Daoy (cell line): ENCODE measurements around the gene RALGPS1. TPM values are rescaled to one million over a fixed set of nuclear protein-coding genes. Genes with fewer than 3 reads are reported as not detected.

Source experiments
- DNase-seq: peaks from one replicate; pipeline ENCODE4 v3.0.0-alpha.2; 2015; ENCODE audit warnings: low read depth
- total RNA-seq: library from RNA; depleted of rRNA; stranded (reverse); fragments of >200 nt; shearing (Covaris generic); gene quantifications from 2 replicates; pipeline ENCODE4 v1.2.3, GENCODE V29; 2014

Gene RALGPS1
- total RNA-seq, 1 experiment from 2014 or later = 4.9 TPM

DNA sequence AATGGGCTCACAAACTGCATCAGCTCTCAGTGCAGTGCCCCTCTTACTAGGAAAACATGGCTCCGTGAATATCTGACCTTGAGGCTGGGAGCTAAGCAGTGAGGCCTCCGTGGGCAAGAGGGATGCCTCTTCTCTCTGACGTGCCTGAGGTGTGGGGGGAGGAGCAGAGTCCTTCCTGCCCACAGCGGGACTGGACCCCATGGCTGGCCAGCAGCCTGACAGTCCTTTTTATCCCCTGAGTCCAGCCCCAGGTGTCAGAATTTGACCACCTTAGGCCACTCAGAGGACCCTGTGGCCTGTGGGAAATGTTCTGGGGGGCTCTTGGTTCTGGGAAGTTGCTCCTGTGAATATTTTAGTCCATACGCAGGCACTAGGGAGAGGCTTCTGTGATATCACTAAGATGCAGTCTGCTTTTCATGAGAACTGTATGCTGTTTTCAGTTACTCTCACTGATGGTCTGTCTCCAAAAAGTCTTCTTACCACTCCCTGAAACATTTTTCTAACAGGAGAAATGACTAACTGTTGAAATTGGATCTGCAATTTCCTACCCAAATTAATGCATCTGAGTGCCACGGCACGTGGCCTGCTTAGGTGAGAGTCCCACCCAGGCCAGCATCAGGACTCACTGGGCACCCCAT, 184.5 kb downstream of the RALGPS1 start:
- DNase-seq = no peak

DNA sequence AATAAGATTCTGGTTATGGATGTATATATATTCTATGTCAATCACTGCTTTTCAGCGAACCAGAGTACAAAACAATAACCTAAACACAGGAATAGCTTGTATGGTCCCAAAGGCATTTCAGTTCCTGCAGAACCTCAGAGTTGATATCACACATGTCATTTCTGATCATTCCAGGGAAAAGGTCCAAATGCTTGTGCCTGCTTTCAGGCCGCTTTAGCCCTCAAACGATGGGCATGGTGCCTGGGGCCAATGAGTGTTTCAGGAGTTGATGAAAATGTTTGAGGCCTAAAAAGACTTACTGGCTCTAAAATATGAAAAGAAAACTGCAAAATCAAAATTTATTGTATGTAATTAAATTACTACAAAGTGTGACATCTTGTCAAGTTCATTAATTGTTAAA, 185.1 kb downstream of the RALGPS1 start:
- no peak for DNase-seq

DNA sequence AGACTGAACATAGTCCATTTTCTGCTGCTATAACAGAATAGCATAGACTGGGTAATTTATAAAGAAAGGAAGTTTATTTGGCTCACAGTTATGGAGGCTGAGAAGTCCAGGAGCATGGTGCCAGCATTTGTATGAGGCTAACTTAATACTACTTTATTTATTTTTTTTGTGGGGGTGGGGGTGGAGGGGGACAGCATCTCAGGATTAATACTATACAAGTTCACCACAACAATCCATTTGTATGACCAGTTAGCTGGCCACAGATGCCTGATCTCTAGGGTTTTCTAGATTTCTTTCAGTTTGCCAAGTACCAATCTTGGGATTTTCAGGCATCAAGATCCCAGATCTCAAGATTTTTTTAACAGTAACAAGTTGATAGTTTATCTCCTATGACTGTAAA, 187.6 kb downstream of the RALGPS1 start:
- DNase-seq = no peak

DNA sequence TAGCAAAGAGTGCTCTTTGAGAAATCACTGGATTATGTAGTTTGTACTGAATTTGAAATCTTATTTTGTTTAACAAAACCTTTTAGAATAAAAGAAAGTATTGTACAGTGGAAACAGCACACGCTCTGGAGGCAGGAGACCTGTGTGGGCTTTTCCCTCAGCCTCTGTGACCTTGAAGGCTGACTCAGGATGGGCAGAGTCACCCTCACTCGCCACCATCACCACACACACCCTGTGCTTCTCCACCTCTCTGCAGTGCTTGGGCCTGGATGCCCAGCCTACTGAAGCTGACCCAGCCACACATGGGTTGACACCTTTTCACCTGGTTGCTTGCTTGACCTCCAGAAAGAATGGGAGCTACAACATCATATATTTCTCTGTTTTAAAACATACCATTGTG, 188.2 kb downstream of the RALGPS1 start:
- no peak for DNase-seq

DNA sequence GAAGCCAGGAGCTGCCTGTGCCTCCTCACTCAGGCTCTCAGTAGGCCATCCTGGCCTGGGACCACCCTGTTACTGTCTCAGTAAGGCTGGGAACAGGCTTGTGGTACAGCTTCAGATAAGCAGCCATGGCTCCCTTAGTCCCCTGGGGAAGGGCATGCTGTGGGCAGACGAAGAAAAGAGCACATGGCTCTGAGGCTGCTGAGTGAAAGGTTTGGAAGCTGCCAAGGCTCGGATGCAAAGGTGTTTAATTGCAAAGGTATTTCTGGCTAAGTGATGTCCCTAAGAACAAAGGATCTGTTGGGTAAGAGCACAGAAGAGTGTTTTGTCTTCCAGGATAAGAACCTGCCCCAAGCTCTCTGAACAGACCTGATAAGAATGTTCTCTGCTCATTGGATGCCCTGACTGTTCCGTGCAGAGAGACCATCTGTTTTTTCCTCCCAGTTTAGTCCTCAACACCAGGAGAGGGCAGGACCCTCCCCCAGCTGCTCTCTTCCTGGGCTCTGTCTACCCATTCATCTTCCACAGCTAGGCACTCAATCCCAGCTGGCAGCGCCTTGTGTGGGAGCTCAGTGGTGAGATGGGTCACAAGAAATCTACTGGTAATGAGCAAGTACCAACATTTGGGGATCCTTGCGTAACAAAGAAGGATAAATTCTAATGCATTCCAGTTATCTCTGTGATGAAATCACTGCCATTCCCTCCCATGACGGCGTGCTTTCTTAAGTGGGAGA, 190.2 kb downstream of the RALGPS1 start:
- DNase-seq = no peak

DNA sequence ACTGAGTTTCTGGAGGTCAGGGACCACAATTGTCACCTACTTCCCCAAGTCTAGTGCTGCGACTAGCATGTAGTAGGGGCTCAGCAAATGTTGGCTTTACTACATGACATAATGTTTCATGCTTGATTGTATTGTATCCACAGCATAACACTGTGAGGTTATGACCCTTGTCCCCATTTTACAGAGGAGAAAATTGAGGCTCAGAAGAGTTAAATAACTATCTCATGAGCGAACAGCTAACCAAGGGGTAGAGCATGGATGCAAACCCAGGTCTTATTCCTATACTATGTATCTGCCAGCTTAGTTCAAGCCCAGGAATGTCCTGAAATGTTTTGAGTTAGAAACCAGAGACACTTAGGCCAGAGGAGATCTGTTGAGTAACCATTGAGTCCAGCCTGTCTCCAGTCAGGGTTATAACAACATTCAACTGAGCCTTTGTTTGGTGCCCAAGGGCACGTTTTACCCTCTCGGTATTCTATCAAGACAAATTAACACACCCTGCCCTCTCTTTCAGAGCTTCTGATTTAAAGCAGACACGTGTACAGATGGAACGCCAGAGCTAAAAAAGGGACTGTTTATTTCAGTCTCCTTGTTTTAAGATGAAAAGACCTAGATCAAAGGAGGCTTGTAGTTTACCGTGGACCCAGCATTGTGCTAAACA, 191.4 kb downstream of the RALGPS1 start:
- no peak for DNase-seq

DNA sequence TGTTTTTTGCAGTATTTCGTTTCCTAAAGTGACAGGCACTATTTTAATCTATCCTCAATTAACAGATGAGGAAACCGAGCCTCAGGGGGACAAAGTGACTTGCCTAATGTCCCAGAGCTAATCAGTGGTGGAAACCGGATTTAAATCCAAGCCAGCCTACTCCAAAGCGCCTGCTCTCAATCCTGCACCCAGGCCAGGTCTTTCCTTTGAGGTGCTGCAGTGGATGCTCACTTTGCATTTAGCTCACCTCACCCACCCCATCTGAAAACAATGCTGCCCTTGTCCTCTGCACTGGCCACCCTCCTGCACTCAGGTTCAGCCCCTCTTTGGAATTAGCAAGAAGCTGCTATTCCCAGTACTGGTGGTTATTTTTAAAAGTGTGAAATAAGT, 191.9 kb downstream of the RALGPS1 start:
- no peak for DNase-seq

DNA sequence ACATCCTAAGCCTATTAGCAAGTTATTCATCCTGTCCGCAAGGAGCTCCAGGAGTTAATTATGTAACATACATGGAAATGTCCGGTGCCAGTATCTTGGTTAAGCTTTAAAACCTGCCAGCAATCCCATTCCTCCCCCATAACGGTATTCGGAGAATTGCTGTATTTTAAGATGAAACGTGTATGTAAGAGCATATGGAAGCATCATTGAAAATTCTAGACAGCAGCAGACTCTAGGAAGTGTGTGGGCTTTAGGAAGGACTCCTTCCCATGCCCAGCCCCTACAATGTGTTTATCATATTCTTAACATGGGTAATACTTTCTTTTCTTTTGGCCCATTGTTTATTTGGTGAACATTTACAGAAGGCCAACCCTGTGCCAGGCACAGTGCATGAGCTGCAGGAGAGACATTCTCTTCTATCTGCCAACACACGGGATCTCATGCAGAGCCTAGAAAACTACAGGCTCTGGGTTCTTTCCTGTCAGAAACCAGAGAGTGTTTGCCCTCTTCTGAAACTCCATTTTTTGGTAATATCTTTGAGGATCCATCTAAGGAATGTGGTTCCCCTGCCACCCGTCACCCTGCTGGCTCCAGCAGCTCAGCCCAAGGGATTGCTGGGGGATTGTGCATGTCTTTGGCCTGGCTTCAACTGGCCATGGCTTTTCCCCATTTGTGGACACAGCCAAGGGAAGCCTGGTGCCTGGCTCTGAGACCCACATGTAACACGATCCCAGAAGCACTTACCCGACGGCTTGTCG, 192.8 kb downstream of the RALGPS1 start:
- no peak for DNase-seq

DNA sequence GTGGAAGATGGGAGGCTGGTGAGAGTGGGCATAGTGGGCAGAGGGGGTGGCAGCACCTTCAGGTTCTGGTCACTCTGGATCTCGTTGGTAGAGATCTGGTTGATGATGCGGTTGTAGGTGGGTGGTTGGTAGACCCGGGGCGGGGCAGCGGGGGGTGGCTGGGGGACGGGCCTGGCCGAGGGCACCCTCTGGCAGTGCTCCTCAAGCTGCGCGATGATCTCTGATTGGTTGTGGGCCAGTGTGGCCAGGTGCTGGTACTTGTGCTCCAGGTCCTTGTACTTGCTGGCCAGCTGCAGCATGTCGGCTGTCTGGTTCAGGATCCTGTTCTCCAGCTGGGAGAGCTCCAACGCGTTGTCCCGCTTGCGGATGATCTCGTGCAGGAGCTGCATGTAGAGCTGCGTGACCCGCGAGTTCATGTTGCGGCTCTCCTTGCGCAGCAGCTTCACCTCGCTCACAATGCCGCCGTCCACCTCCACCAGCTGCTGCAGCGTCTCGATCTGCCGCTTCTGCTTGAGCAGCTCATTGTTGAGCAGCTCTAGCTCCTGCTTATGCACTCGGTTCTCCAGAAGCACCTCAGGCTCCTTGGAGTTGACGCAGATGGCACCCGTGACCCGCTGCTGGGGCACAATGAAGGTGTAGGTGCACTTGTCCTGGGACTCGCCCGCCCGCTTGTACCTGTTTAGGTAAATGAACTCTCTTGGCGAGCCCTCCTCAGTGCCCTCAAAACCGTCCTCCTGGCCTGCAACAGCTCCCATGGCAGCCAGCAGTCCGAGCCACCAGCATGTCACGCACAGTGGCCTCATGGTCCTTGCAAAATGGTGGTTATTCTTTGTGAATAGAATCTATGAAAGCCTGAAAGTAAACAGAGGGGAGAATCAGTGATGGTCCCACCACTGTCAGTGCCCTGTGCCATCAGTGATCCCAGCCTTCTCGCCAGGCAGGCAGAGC, 193.6 kb downstream of the RALGPS1 start:
- no peak for DNase-seq

DNA sequence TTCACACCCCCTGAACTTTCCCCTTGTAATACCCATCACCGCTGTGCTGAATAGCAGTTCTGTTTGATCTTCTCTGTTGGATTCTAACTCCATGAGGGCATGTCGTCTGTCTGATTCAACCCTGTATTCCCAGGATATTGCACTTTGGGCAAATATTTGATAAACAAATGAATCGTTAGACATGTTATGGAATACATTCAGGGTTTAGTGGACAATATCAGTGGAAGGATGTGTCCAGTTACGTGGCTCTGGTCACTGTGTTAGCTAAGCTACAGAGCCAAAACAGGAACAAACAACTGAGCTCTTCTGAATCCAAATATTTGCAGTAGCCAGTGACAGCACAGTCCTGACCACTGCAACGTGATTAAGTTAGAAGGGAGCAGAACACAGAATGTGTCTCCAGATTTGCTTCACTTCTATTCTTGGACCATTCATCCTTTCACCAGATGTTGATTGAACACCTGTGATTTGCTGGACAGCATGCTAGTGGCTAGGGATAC, 194.7 kb downstream of the RALGPS1 start:
- DNase-seq = no peak

DNA sequence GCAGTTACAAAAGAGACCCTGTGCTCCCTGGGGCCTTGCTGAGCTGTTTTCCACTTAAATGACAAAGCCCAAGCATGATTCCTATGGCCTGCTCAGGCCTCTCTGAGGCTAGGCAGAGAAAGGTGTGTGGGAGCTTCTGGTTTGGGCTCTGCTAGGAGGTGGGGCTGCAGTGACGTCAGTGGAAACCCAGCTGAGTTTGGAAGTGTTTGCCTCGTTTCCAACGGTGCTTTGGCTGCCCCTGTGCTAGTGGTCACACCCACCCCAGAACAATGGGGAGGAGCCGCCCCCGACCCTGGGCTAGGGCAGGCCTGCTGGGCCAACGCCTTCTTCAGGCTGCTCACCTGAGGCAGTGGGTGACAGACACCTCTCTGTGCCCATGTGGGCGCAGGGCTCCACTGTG, 197.5 kb downstream of the RALGPS1 start:
- peak; percentile 57 for DNase-seq

DNA sequence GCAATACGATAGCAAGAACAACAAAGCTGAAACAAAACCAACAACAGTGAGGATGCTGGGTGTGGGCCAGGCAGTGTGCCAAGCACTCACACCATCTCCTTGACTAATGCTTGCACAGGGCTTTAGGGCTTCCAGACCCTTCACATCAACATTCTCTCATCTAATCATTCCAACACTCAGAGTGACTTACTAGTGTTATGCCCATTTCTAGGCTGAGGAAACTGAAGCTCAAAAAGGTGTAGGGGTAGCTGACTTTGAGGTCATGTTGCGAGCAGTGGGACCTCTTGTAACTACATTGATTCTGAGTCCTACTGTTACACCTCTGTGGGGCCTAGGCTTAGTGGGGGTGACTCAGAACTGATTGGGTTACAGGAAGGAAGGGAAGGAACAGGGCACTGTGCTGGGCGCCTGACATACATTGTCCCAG, 198.2 kb downstream of the RALGPS1 start:
- DNase-seq = peak; percentile 72

DNA sequence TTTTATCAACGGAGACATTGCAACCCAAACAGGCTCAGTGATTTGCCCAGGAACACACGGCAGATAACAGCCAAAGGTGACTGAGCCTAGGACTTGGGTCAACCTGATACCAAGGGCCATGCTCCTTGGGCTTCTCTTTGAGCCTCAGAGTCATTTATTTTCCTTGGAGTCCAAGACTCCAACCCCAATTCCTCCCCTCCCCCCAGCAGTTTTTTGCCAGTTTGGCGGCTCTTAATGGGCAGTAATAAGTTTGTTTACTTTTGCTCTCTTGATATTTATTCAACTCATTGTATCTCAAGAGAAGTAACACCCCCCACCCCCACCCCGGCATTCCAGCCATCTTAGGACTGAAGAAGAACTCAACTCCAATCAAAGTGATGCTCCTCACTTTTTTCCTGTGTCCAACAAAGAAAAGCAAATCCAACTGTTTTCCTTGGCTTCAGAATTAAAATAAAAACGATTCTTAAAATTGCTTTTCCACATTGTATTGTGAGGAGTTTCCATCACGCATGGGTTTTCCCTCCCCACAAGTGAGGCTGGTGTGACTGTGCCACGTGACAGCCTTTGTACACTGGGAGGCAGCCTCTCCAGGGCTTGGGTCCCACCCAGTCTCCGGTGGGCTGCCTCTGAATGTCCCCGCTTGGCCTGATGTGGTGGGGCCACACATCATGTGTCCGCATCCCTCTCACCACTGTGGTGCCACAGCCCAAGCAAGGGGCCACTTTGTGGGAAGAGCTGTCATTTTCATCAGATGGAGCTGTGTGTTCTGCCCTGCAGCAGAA, 198.8 kb downstream of the RALGPS1 start:
- DNase-seq = no peak

DNA sequence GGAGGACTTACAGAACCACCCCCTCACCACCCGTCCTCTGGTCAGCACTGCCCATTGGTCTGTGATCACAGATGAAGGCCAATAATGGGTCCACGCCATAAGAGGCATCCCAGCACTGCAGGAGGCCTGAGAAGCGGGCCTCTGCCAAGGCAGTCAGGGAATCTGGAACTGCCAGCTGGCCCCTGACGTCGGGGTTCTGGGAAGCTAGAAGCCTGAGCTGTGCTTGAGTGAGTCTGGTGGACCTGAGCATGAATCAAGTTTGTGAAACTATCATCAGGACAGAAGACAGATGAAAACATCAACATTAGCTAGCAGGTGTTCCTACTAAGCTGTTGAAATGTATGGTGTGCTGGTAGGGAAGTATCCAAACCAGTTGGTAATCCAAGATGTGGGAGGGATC, 200.0 kb downstream of the RALGPS1 start:
- DNase-seq = no peak

DNA sequence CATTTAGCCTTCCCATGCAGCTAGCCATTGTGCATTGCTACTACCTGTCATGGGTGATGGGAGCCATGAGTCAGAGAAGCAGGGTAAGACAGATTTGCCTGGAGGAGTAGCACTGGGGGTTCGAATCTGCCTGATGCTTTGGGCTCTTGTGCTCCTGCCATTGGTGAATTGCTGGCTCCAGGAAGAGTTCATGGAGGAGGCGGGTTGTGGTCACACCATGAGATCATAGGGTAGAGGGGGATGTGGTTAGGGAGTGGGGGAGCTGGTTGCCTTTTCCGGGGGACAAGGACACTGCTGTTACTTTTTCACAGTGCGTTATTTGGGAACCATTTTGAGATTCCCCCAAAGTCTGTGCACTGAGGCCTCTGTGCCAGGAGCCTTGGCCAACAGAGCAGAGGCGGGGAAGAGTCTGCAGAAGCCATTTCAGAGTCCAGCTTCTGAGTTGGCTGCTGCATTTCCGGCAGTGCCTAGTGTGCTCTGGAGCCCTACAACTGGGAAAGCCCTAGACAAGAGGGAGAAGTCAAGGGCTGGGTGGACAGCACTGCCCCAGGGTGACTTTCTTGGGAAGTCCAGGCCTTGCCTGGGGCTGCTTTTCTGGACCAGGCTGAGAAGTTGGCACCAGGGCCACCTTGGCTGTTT, 201.6 kb downstream of the RALGPS1 start:
- DNase-seq = peak; percentile 81

DNA sequence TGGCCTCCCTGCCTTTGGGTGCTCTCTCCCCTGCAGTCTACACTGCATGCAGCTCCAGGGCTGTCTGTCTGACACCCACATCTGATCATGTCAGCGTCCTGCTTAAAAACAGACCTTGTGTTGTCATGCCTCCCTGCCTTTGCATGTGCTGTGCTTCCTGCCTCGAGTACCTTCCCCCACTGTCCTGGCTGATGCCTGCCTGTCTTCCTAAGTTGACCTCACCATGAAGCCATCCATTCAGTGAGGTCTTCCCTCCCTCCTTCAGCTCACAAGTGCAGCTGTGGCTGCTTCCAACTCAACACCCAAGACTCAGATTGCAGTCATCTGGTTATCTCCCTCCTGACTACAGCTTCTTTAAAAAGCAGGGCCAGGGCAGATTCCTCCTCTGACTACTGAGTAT, 202.4 kb downstream of the RALGPS1 start:
- DNase-seq = peak; percentile 51

DNA sequence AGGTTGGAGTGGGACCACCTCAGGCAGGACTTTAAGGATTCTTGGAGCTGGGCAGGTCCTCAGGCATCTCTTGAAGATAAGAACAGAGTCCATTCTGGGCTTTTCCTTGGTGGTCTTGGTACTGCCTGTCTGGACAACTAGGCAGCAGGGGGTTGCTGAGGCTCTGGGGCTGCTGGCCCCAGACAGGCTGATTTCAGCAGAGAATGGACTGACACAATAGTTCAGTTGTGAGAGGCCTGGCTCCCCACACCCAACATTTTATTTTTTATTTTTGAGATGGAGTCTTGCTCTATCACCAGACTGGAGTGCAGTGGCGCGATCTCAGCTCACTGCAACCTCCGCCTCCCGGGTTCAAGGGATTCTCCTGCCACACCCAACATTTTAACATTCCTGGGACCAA, 203.2 kb downstream of the RALGPS1 start:
- DNase-seq = no peak

DNA sequence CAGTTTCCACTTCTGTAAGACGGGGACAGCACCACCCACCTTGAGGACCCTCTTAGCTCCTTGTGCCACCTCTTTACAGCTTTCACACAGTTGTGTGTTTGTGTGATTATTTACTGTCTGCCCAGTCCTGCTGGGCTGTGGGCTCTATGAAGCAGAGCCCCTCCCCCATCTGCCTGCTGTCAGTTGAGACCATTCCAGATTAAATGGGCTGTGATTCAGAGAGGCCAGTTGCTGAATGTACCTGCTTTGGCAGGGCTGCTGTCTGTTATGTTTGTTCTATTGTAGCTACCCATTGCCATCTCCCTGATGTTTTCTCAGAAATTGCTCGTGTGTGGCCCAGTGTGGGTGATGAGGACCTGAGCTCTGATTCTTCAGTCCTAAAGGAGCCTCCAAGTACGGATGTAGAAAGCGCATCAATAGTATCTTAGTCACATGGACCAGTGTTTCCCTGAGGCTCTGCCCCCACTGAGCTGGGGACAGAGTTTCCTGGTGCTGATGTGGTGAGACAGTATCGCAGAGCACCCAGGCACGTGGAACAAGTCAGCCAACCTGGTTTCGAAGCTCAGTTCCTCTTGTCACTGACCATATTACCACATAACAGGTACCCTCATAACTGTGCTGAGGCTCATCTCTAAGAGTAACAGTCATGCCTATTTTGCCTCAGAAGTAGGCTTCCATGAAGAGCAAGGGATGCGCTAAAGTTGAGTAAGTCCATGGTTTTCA, 204.2 kb downstream of the RALGPS1 start:
- peak; percentile 19 for DNase-seq

DNA sequence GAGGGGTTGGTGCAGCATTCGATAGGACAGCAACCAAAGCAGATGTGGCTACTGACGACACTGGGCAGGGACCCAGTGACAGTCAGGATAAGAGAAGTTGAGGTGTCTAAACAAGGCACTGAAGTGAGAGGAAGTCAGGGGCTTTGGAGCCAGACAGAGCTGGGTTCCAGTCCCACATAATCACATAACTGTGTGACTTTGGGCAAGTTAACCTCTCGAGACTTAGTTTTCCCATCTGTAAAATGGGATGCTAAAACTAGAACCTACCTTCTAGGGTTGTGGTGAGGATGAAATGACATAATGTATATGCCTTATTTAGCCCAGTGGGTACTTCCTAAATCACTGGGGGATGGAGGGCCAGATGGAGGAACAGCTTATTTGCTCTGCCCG, 204.7 kb downstream of the RALGPS1 start:
- DNase-seq = no peak
